Lung microvascular endothelial cell (primary cell): ENCODE results near the gene FRG2C. TPM values are rescaled to one million over a fixed set of nuclear protein-coding genes. Genes with fewer than 3 reads are reported as not detected.
"Not testable (repeated sequence)": the region's sequence is repeated elsewhere in the genome, so short reads cannot be mapped to it uniquely, and the experiment has no call there.

Source experiments
- DNase-seq, 2 donors: peaks; one replicate each; pipeline versions ENCODE4 v3.0.0 to v3.0.0-alpha.2; 2010; ENCODE audit warnings: low read depth in 2 of 2
- total RNA-seq: library from RNA; depleted of rRNA; stranded (reverse); fragments of >200 nt; gene quantifications from 2 replicates; pipeline ENCODE4 v1.2.1, GENCODE V29; 2014

Gene FRG2C
- total RNA-seq, 1 donor from 2014 or later, result not detected

DNA sequence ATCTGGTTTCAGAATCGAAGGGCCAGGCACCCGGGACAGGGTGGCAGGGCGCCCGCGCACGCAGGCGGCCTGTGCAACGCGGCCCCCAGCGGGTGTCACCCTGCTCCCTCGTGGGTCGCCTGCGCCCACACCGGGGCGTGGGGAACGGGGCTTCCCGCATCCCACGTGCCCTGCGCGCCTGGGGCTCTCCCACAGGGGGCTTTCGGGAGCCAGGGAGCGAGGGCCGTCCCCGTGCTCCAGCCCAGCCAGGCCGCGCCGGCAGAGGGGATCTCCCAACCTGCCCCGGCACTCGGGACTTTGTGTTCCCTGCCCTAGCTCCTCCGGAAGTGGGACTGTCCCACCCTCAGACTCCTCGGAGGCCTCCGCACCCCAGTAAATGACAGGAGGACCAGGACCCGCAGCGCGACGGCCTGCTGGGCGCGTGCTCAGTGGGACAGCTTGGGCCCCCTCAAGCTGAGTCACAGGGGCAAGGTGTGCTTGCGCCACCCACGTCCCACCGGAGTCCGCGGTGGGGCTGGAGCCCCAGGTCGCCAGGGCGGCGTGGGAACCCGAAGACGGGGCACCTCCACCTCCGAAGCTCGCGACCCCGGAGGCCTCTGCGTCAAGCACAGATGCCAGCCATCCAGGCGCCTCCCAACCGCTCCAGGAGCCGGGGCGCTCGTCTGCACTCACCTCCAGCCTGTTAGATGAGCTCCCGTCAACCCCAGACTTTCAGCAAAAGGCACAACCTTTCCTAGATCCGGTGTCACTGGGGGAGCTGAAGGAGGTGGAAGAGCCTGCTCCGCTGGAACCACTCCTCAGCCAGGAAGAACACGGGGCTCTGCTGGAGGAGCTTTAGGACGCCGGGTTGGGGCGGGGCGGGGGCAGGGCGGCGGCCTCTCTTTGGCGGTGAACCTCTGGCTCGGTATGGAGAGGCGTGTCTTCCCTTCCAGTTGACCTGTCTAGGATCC, 5.5 kb downstream of the FRG2C start:
- DNase-seq, result peak; percentile 17 to 20

DNA sequence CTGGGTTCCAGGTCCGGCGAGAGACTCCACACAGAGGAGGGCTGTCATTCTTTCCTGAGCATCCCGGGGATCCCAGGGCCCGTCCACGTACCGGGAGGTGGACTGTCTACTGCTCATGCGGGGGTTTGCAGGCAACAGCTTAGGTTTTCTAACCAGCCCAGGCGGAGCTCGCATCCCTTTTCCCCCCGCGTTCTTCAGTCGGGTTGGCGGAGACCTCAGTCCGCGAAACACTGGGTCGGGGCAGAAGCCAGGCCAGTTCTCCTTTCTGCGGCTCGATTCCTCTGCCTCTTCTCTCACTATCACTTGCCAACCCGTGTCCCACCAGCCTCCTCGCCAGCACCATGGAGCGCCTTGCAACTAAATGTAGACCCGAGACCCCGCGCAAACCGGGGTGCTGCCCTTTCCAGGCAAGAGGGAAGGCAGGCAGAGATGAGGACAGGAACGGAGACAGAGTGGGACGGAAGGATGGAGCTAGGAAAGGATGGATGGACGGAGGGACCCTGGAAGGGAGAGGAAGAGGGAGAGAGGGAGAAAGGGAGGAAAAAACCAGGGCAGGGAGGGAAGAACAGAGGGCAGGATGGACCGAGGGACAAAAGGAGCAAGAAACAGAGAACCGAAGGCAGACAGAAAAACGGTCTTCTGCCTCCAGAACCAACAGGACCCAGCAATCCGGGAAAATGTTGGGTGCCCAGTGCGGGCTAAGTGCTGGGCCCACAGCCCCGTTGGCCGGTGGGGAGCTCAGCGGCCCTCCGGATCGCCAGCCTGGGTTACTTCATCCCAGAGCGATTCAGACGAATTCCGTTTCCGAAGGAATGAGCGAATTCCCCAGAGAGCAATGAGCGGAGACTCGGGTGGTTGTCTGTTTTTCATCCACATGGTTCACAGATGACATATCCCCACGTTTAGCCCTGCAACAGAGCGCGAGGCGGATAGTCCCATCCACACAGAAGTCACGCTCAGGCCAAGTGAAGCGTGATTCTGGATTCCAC, 6.5 kb downstream of the FRG2C start:
- DNase-seq, result peak; percentile 35 to 57

DNA sequence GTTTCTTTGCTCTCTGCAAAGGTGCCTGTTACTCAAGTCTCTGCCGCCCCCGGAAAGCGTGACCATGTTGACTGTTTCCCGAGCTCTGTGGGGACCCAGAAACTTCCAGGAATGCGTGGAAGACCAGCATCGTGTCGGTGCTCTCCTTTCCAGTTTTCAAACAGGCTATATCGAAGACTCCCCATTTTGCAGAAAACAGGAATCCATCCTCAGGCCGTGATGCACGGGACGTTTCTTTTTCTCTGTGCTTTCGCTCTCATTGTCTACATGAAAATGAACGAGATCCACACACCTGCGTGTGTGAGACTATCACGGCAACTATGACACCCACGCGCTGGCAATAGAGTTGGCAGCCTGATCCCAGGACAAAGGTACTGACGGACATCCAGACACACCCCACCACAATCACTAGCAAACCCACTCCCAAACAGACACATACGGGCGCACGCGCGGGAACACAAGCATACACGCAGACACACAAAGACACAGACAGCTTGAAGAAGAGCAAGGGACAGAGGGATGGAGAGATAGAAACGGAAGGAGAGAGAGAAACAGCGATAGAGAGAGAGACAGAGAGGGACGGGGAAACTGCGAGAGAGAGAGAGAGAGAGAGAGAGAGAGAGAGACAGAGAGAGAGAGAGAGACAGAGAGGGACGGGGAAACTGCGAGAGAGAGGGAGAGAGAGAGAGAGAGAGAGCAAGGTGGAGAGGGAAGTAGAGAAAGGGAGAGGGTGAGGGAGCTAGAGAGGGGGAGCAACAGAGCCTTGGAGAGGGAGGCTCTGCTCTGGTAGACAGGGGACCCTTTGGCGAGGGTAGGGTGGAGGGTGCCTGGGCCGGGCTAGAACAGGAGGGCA, 7.4 kb downstream of the FRG2C start:
- DNase-seq, result not testable (repeated sequence)

DNA sequence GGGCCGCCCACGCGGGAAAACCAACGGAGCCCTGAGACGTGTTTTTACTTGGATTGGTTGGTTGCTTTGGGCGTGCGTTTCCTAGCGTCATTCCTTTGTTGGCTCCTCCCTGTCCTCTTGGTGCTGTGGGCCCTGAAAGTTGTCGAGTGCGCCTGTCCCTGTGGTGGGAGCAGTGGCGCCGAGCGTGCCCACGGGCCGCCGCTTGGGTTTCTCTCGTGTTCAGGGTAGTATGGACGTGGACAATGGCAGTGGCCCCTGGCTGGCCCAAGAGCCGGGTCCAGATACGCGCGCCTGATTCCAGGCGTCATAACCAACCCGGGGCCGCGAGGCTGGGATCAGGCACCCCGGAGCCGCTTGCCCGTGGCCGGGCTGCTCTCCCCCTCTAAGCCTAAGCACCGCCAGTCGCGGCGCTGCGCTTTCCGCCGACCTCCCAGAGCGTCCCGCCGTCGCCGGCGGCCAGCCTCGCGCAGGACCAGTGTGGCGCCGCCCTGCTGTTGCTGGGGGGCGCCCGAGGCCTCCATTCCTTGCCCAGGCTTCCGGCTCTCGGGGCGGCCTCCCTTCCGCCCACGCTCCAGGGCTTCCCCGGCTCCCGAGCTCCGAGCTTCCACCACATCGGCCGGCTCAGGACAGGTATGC, 8.1 kb downstream of the FRG2C start:
- DNase-seq, result peak in 1 of 2 donors; percentile 60

DNA sequence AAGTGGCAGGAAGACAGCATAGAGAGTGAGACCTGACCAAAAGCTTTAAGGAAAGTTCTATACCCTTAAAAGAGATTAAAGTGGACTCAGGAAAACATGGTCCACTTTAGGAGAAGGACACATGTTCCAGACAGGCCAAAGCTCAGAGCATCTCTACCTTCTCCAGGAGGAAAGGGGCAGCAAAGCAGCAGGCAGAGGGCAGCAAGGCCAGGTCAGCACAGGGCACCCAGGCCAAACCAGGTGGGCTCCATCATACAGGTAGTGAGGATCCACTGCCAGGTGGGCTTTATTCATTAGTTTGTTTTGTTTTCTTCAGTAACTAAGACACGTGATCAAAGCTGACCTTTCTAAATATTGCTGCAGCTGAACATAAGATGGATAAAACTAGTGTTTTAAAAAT, 19.8 kb downstream of the FRG2C start:
- not testable (repeated sequence) for DNase-seq

DNA sequence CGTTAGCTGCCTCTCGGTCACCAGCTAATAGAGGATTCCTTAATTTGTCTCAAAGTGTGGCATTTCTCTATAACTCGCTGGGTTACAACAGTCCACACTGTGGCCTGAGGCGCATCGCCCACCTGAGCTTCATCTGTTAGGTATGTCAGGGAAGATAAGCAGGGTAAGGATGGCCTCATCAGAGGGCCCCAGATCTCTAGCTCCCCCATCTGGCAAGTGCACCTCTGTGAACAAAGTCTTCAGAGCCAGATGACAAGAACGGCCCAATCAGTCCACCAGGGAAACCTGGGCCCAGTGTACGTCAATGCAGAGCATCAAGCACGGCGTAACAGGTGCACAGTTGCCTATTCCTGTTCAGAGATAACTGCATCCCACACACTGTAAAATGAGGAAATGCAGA, 23.2 kb downstream of the FRG2C start:
- no peak for DNase-seq

DNA sequence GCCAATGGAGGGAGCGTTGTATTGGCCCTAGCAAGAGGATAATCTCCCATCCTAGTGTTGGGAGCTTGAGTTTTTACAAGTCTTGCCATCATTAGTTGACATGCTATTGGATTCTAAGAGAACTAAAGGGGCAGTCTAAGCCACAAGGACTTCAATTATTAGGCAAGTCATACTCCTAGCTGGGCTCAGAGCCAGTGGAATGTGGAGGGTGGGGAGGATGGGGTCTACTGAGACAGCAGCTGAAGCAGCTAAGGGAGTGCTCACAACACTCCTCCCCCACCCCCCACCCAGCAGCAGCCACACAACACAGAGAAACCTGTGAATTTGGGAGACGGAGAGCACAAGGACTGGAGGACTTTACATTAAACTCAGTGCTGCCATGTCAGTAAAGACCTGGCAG, 27.9 kb downstream of the FRG2C start:
- no peak for DNase-seq

Other genes with a start within 250 kb of the FRG2C start
- gene ZNF717, start 121.2 kb downstream of the FRG2C start, total RNA-seq, result 6.8 and 7.9 TPM in 2 replicates